DND-41 (cell line): ENCODE results near the gene GRIK4.

Source experiments
- EZH2 ChIP-seq: IDR thresholded peaks from 3 replicates; pipeline ENCODE4 v1.6.1; 2012; ENCODE audit warnings: borderline replicate concordance, low read depth, mild to moderate bottlenecking, moderate library complexity, low read length, inconsistent platforms; ENCODE audit not compliant: severe bottlenecking
- TF ChIP-seq, protein P1 (sequence below): IDR thresholded peaks from 2 replicates; pipeline ENCODE4 v1.5.1; 2012; ENCODE audit warnings: borderline replicate concordance, low read length, moderate library complexity, mild to moderate bottlenecking; ENCODE audit not compliant: poor library complexity, severe bottlenecking; ENCODE audit errors: extremely low read depth

DNA sequence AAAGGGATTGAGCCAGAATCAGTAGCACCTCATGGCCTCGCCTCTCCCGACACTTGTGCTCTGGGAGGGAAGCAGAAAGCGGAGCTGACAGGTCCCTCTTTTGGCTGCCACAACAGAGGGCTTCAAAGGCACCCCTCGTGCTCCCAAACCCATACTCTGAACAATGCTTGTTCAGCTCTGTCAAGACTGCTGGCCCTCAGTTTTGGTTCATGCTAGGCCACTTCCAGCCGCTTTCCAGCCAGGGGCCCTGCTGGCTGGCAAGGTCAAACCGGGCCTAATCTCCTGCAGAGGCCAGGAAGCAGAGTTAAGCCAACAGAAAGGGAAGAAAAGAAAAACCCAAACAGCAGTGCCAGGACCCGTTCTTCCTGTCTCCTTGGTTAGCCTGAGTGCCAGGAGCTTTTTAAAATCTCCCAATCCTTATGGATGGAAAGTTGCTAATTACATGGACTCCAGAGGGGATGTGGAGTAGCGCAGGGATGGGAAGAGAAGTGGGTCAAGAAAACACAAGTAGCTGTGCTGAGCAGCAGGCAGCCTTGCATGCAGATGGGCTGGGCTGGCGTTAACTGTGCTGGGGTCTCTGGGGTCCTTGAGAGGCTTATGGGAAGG, 150.6 kb downstream of the GRIK4 start:
- TF ChIP-seq, protein P1, sequence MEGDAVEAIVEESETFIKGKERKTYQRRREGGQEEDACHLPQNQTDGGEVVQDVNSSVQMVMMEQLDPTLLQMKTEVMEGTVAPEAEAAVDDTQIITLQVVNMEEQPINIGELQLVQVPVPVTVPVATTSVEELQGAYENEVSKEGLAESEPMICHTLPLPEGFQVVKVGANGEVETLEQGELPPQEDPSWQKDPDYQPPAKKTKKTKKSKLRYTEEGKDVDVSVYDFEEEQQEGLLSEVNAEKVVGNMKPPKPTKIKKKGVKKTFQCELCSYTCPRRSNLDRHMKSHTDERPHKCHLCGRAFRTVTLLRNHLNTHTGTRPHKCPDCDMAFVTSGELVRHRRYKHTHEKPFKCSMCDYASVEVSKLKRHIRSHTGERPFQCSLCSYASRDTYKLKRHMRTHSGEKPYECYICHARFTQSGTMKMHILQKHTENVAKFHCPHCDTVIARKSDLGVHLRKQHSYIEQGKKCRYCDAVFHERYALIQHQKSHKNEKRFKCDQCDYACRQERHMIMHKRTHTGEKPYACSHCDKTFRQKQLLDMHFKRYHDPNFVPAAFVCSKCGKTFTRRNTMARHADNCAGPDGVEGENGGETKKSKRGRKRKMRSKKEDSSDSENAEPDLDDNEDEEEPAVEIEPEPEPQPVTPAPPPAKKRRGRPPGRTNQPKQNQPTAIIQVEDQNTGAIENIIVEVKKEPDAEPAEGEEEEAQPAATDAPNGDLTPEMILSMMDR, result no peak
- TF ChIP-seq EZH2, result no peak
